Measurements from ENCODE around the gene PNPLA3. TPM values are rescaled to one million over a fixed set of nuclear protein-coding genes. Genes with fewer than 3 reads are reported as not detected.

The PNPLA3 gene
- total and polyA plus RNA-seq, 2 experiments from 2014 or later: 17.1 to 17.3 TPM

DNA sequence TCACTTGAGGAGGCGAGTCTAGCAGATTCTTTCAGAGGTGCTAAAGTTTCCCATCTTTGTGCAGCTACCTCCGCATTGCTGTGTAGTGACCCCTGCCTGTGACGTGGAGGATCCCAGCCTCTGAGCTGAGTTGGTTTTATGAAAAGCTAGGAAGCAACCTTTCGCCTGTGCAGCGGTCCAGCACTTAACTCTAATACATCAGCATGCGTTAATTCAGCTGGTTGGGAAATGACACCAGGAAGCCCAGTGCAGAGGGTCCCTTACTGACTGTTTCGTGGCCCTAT lies 22.7 kb downstream of the PNPLA3 start:
- H3K4me3 ChIP-seq: no peak overlapping the region
- H3K4me2 ChIP-seq: no peak overlapping the region
- no peaks in the 10 kb centered on the region for H3K79me2 ChIP-seq
- no peak for DNase-seq (ENCODE audit: low spot score)
- no peak overlapping the region for H3K27ac ChIP-seq
- WGBS (ENCODE audit: low lambda C conversion rate, missing lambda C conversion rate): 88% methylated on average over 7 of the region's 7 CpGs
- no peaks in the 10 kb centered on the region for H3K27me3 ChIP-seq
- TF ChIP-seq, protein P1, sequence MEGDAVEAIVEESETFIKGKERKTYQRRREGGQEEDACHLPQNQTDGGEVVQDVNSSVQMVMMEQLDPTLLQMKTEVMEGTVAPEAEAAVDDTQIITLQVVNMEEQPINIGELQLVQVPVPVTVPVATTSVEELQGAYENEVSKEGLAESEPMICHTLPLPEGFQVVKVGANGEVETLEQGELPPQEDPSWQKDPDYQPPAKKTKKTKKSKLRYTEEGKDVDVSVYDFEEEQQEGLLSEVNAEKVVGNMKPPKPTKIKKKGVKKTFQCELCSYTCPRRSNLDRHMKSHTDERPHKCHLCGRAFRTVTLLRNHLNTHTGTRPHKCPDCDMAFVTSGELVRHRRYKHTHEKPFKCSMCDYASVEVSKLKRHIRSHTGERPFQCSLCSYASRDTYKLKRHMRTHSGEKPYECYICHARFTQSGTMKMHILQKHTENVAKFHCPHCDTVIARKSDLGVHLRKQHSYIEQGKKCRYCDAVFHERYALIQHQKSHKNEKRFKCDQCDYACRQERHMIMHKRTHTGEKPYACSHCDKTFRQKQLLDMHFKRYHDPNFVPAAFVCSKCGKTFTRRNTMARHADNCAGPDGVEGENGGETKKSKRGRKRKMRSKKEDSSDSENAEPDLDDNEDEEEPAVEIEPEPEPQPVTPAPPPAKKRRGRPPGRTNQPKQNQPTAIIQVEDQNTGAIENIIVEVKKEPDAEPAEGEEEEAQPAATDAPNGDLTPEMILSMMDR (IDR thresholded peaks at IDR 0.05; ENCODE audit: poor library complexity): no peak
- no peak for TF ChIP-seq EZH2phosphoT487 (IDR thresholded peaks at IDR 0.05; ENCODE audit: low read depth, severe bottlenecking, unreplicated experiment)
- H4K20me1 ChIP-seq (ENCODE audit: insufficient read depth, poor library complexity, severe bottlenecking): no peaks in the 10 kb centered on the region
- no peaks in the 10 kb centered on the region for H3K9me3 ChIP-seq (ENCODE audit: low read depth)
- no peak overlapping the region for H2AFZ ChIP-seq
- H3K36me3 ChIP-seq (replicated peaks; ENCODE audit: insufficient read depth, low read depth): no peaks in the 10 kb centered on the region
- H3K4me1 ChIP-seq (ENCODE audit: insufficient read depth): no peaks in the 10 kb centered on the region
- no peaks in the 10 kb centered on the region for H3K9me2 ChIP-seq (replicated peaks; ENCODE audit: insufficient read depth)

DNA sequence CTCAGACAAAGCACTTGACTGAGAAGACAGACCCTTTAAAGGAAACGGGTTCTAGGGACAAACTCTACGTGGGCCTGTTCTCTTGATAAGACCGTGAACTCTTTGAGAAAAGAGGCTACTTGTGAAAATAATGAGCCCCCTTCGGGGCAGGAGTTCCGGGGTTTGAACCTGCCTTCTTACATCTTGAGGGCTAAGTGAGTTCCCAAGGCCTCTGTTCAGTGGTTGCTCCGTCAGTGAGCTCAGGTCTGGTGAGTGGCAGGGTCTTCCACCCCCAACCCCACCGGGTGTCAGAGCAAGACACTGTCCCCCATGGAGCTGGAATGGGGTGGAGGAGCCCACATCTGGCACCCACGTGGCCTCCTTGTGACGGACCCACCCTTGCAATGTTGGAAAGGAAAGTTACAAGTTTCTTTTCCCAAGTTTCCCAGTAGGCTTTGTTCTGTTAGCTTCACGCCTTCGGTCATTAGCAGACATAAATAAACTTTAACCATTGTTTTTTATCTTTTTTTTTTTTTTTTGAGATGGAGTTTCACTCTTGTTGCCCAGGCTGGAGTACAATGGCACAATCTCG lies 25.3 kb downstream of the PNPLA3 start:
- WGBS (ENCODE audit: low lambda C conversion rate, missing lambda C conversion rate): 90% methylated on average over 12 of the region's 12 CpGs
- H3K4me3 ChIP-seq: no peak overlapping the region
- H3K4me1 ChIP-seq (ENCODE audit: insufficient read depth): no peaks in the 10 kb centered on the region
- H2AFZ ChIP-seq: no peak overlapping the region
- no peaks in the 10 kb centered on the region for H3K9me2 ChIP-seq (replicated peaks; ENCODE audit: insufficient read depth)
- no peak overlapping the region for H3K27ac ChIP-seq
- H4K20me1 ChIP-seq (ENCODE audit: insufficient read depth, poor library complexity, severe bottlenecking): no peaks in the 10 kb centered on the region
- TF ChIP-seq, protein P1 (IDR thresholded peaks at IDR 0.05; ENCODE audit: poor library complexity): no peak
- TF ChIP-seq EZH2 (IDR thresholded peaks at IDR 0.05; ENCODE audit: borderline replicate concordance) (no peak), EZH2phosphoT487 (IDR thresholded peaks at IDR 0.05; ENCODE audit: low read depth, severe bottlenecking, unreplicated experiment) (no peak)
- no peaks in the 10 kb centered on the region for H3K27me3 ChIP-seq
- H3K79me2 ChIP-seq: no peaks in the 10 kb centered on the region
- H3K4me2 ChIP-seq: no peak overlapping the region
- H3K36me3 ChIP-seq (replicated peaks; ENCODE audit: insufficient read depth, low read depth): no peaks in the 10 kb centered on the region
- no peaks in the 10 kb centered on the region for H3K9me3 ChIP-seq (ENCODE audit: low read depth)
- DNase-seq (ENCODE audit: low spot score): no peak

GRCh38 chr22:43951391-43951790 lies 27.8 kb downstream of the PNPLA3 start:
- Histone ChIP-seq H3K27ac (no peak overlapping the region), H3K9me2 (replicated peaks; ENCODE audit: insufficient read depth) (no peaks in the 10 kb centered on the region), H3K4me2 (no peak overlapping the region), H3K4me1 (ENCODE audit: insufficient read depth) (peaks cover 11% of the 10 kb centered on the region), H3K4me3 (no peak overlapping the region), H3K9me3 (ENCODE audit: low read depth) (no peaks in the 10 kb centered on the region), H4K20me1 (ENCODE audit: insufficient read depth, poor library complexity, severe bottlenecking) (no peaks in the 10 kb centered on the region), H2AFZ (no peak overlapping the region), H3K36me3 (replicated peaks; ENCODE audit: insufficient read depth, low read depth) (no peaks in the 10 kb centered on the region), H3K27me3 (no peaks in the 10 kb centered on the region), H3K79me2 (peaks cover 12% of the 10 kb centered on the region)
- 89% methylated on average over 5 of the region's 5 CpGs for WGBS (ENCODE audit: low lambda C conversion rate, missing lambda C conversion rate)
- DNase-seq (ENCODE audit: low spot score): no peak
- TF ChIP-seq, protein P1 (IDR thresholded peaks at IDR 0.05; ENCODE audit: poor library complexity): no peak

- Histone ChIP-seq H4K20me1 (ENCODE audit: insufficient read depth, poor library complexity, severe bottlenecking) (no peaks in the 10 kb centered on the region), H3K27me3 (no peaks in the 10 kb centered on the region), H3K4me3 (no peak overlapping the region), H3K4me2 (no peak overlapping the region), H3K4me1 (ENCODE audit: insufficient read depth) (peaks cover 17% of the 10 kb centered on the region), H3K79me2 (peaks cover 17% of the 10 kb centered on the region), H3K9me2 (replicated peaks; ENCODE audit: insufficient read depth) (no peaks in the 10 kb centered on the region), H3K27ac (no peak overlapping the region), H3K9me3 (ENCODE audit: low read depth) (no peaks in the 10 kb centered on the region), H3K36me3 (replicated peaks; ENCODE audit: insufficient read depth, low read depth) (no peaks in the 10 kb centered on the region), H2AFZ (no peak overlapping the region)
- TF ChIP-seq, protein P1 (IDR thresholded peaks at IDR 0.05; ENCODE audit: poor library complexity): no peak
- TF ChIP-seq EZH2phosphoT487 (IDR thresholded peaks at IDR 0.05; ENCODE audit: low read depth, severe bottlenecking, unreplicated experiment): no peak
- no peak for TF ChIP-seq EZH2 (IDR thresholded peaks at IDR 0.05; ENCODE audit: borderline replicate concordance)
- no peak for DNase-seq (ENCODE audit: low spot score)
- WGBS (ENCODE audit: low lambda C conversion rate, missing lambda C conversion rate): 72% methylated on average over 7 of the region's 7 CpGs
Measured at GRCh38 chr22:43951966-43952365, 28.4 kb downstream of the PNPLA3 start.

Measured in hepatocyte (in vitro differentiated cells).